Measurements from ENCODE around the gene ZFHX3.

- TF ChIP-seq CTCF (IDR thresholded peaks at IDR 0.05) (no peak), POLR2A (IDR thresholded peaks at IDR 0.05) (no peak), EP300 (IDR thresholded peaks at IDR 0.05) (no peak)
Observed at GRCh38 chr16:72794319-72794718, 253.6 kb downstream of the ZFHX3 start.

All from tibial nerve (tissue), 4 donors.